HFF-Myc (cell line): Measurements from ENCODE around the gene SMYD3.

Experiments
- DNase-seq: peaks from one replicate; pipeline ENCODE4 v3.0.0-alpha.2; 2011; ENCODE audit warnings: low read depth; ENCODE audit errors: extremely low read depth
- H3K4me3 ChIP-seq: replicated peaks from 2 replicates; pipeline ENCODE4 v1.5.1; 2011; ENCODE audit warnings: low read depth, mild to moderate bottlenecking, control low read depth, low read length
- TF ChIP-seq, protein P1 (sequence below): IDR thresholded peaks from 2 replicates; pipeline ENCODE4 v1.5.1; 2012; ENCODE audit warnings: mild to moderate bottlenecking, low read depth, low read length, control low read depth; ENCODE audit errors: missing control alignments

Gene SMYD3

DNA sequence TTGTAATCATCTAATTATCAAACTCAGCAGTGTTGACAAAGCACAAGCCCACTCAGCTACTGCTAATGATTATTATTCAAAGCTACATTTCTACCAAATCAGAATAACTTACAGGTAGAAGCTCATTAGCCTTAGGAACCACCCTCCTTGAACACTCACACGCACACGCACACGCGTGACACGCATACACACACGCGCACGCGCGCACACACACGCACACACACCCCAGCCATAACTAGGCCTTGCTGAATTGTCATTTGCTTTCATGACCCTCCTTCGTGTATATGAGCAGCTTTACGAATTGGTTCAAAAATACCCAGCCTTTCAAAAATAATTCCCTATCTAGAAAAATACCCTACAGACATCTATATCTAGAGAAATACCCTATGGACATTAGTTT, 195.6 kb downstream of the SMYD3 start:
- no peak overlapping the region for H3K4me3 ChIP-seq
- no peak for DNase-seq

DNA sequence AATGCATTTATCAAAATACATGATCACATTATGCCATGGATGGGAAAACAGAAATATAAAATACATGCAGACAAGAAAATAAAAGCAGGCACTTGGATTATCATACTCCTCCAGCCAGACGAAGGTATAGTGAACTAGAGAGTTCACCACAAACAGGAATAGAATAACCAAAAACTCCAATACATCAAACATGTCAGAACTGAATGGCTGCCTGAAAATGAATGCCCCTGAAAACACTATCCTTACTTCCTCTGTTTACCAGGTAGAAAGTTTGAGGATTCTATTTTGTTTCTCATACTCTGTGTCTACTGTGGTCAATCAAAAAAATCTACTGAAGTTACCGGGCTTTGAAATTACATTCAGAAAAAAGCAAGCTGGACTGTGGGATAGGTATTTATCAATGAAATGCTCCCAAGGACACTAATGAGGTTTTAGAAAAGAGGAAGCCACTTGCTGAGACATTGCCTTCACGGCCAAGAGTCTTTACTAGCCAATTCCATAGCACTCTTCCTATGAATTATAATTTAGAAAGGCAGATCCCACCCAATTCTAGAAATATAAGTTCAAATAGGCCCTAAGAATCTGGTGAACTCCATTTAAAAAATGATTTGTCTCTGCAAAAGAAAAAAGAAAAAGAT, 197.7 kb downstream of the SMYD3 start:
- H3K4me3 ChIP-seq: no peak overlapping the region
- TF ChIP-seq, protein P1, sequence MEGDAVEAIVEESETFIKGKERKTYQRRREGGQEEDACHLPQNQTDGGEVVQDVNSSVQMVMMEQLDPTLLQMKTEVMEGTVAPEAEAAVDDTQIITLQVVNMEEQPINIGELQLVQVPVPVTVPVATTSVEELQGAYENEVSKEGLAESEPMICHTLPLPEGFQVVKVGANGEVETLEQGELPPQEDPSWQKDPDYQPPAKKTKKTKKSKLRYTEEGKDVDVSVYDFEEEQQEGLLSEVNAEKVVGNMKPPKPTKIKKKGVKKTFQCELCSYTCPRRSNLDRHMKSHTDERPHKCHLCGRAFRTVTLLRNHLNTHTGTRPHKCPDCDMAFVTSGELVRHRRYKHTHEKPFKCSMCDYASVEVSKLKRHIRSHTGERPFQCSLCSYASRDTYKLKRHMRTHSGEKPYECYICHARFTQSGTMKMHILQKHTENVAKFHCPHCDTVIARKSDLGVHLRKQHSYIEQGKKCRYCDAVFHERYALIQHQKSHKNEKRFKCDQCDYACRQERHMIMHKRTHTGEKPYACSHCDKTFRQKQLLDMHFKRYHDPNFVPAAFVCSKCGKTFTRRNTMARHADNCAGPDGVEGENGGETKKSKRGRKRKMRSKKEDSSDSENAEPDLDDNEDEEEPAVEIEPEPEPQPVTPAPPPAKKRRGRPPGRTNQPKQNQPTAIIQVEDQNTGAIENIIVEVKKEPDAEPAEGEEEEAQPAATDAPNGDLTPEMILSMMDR: no peak
- no peak for DNase-seq

More for the DNA sequence above, 195.6 kb downstream of the SMYD3 start:
- TF ChIP-seq, protein P1: no peak

DNA sequence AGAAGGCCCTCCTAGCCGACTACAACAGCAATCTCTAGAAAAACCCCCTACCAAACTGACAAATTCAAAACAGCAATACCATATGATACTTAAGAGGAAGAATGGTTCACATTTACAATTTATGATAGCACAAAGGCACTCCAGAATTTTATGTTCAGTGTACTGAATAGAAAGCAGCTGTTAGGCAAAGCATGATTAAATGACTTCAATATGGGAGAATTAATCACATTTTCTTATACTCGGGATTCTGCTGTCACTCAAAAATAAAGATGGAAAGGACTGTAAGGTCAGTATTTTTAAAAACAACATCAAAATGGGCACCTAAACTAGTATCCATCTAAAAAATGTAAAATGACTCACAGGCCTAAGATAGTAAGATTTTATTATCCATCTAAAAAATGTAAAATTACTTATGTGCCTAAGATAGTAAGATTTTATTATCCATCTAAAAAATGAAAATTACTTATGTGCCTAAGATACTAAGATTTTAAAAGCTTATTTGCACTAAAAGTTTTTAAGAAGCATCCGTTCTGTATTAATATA, 198.5 kb downstream of the SMYD3 start:
- TF ChIP-seq, protein P1: no peak
- no peak overlapping the region for H3K4me3 ChIP-seq
- no peak for DNase-seq

DNA sequence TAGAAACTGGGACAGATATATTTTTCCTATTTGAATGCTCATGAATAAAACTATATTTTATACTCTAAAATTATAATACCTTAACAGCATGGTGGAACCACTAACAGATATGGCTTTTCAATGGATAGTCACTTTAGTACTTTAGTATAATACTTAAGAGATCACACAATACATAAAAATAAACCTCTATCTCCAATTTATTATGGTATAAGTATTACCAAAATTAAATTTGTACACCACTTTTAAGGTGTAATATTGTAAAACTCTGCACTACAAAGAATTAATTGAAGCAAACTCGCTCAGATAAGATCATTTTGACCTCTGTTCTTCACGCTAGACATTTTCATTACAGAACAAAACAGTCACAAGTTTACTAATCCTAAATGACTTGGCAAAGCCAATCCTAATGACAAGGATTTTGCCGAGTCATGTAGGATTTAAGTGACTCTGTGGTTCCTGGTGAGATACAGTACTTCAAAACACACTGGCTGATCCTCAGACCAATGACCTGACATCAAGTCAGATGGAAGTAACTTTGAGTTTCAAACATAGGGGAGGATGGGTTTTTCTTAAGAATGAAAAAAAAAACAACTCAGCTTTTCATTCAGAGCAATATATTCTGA, 200.6 kb downstream of the SMYD3 start:
- H3K4me3 ChIP-seq: no peak overlapping the region
- no peak for DNase-seq
- TF ChIP-seq, protein P1: no peak

DNA sequence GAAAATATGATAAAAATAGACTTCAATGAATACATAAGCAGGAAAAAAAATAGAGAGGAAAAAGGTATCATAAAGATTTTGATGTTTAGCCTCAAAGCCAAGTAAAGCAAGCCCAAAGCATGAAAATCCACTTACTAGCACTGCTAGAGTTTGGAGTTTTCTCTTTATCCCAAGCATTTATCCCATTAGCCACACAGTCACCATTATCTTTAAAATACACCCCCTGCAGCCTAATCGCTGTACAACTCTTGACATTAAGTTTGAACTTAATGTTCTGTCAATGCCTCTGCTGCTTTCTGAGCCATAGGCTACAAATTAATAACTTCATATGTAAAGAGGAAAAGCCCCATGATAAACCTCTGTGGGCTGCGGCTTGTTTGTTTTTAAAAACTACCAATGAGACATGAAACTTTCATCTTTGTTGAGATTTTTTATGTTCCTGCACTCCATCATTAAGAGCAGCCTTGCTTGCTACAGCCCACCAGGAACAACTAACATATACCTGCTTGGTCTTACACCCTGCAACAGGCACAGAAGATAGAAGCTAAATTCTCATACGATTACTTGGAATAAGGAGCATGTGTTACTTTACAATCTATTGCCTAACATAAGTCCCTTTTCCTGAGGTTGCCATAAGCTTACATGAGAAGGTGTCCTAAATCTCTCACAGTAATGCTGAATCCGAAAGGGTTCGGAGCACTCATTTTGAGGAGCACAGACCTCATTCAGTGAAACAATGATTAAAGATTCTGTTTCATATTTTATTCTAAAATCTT, 202.4 kb downstream of the SMYD3 start:
- TF ChIP-seq, protein P1: no peak
- H3K4me3 ChIP-seq: no peak overlapping the region
- DNase-seq: no peak

DNA sequence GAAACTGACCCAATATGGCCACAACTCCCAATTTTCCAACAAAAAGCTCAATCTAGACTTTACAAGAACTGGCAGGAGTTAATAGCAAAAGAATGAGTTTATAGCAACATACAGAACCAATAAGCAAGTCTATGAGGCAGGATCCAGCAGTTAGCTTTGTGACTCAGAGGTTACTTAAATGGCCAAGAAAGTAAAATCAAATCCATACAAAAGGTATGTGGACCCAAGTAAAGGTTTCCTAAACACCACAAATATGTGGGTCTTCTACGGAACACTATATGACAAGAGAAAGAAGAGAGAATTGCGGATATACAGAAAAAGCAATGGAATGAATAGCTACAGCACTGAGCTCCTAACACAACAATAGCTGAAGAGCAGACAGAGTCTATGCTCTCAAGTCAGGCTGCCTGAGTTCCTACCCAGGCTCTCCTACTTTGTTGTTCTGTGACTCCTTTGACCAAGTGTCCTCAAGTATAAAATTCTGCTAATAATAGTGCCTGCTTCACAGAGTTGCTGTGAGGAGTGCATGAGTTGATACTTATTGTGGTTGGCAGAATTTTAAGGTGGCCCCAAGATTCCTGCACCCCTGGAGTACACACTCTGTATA, 204.3 kb downstream of the SMYD3 start:
- DNase-seq: no peak
- H3K4me3 ChIP-seq: no peak overlapping the region
- TF ChIP-seq, protein P1: no peak
